Stimulated activated CD4-positive, alpha-beta T cell treated with anti-CD3 and anti-CD28 coated beads, Interleukin-2, amount 100 ng/mL, for 24 hours (primary cell): Measurements from ENCODE around the gene SLC12A4.
"Not testable (repeated sequence)": the region's sequence is repeated elsewhere in the genome, so short reads cannot be mapped to it uniquely, and the experiment has no call there.

Experiments
- DNase-seq, 2 donors: peaks; one replicate each; pipeline ENCODE4 v3.0.0-alpha.2; 2020

Gene SLC12A4

GRCh38 chr16:67987460-67988160 lies 19.2 kb upstream of the SLC12A4 start:
- no peak for DNase-seq

- DNase-seq = no peak
These were observed 18.5 kb upstream of the SLC12A4 start for GRCh38 chr16:67986949-67987348.

- DNase-seq = no peak
These were observed 13.7 kb upstream of the SLC12A4 start for GRCh38 chr16:67982011-67982696.

- no peak for DNase-seq
These were observed 11.7 kb upstream of the SLC12A4 start, which contains the start of gene DPEP3 for GRCh38 chr16:67979955-67980678. TSS of gene DPEP3 (minus strand) at chr16:67980499. CDS start at chr16:67980380, 119 bp downstream.

GRCh38 chr16:67977469-67978227 lies 9.2 kb upstream of the SLC12A4 start:
- no peak for DNase-seq

GRCh38 chr16:67977005-67977404 lies 8.6 kb upstream of the SLC12A4 start:
- no peak for DNase-seq

GRCh38 chr16:67976205-67976604 lies 7.8 kb upstream of the SLC12A4 start:
- DNase-seq = no peak

GRCh38 chr16:67975321-67976105 lies 7.1 kb upstream of the SLC12A4 start:
- no peak for DNase-seq

GRCh38 chr16:67972285-67972684 lies 3.8 kb upstream of the SLC12A4 start:
- DNase-seq = not testable (repeated sequence)

GRCh38 chr16:67971111-67971510 lies 2.7 kb upstream of the SLC12A4 start:
- DNase-seq = no peak

- no peak for DNase-seq
These were observed 1.0 kb upstream of the SLC12A4 start for GRCh38 chr16:67969254-67970039.

- peak; percentile 47 to 59 for DNase-seq
These were observed 458 bp downstream of the SLC12A4 start for GRCh38 chr16:67967958-67968399.

GRCh38 chr16:67967183-67967957 lies 1.1 kb downstream of the SLC12A4 start:
- DNase-seq = peak; percentile 19 to 24

GRCh38 chr16:67966549-67967182 lies 1.8 kb downstream of the SLC12A4 start:
- no peak for DNase-seq

- DNase-seq = no peak
These were observed 2.5 kb downstream of the SLC12A4 start for GRCh38 chr16:67965668-67966548.

GRCh38 chr16:67964477-67965131 lies 3.8 kb downstream of the SLC12A4 start:
- no peak for DNase-seq

GRCh38 chr16:67963662-67964321 lies 4.6 kb downstream of the SLC12A4 start:
- DNase-seq = no peak

- no peak for DNase-seq
These were observed 5.2 kb downstream of the SLC12A4 start for GRCh38 chr16:67963292-67963661.
